Muscle of back (tissue), 13 donors: ENCODE results near the gene LENG9. TPM values are rescaled to one million over a fixed set of nuclear protein-coding genes. Genes with fewer than 3 reads are reported as not detected.
"Not testable (repeated sequence)": the region's sequence is repeated elsewhere in the genome, so short reads cannot be mapped to it uniquely, and the experiment has no call there.

Source experiments
- DNase-seq, 3 donors: peaks; one replicate each; pipeline versions ENCODE4 v3.0.0 to v3.0.0-alpha.2; 2013
- long read RNA-seq, 9 donors: transcript quantifications; one replicate each; lab custom pipeline, GENCODE V29; 2026
- polyA plus RNA-seq, 10 donors: library from polyadenylated mRNA; unstranded; fragments of 120-200 nt; gene quantifications; one replicate each; pipeline ENCODE4 v1.2.1, GENCODE V29; 2013; ENCODE audit not compliant: insufficient read length in 10 of 10

LENG9 gene
- 1 to 10 TPM in 8 of 10 donors, under 1 TPM in 2; 0.94 to 2.6 (median 1.6) TPM for polyA plus RNA-seq
- long read RNA-seq, donor 1, transcript LENG9-203 (1 exons, 1,916 nt), result major isoform, 8 of 8 reads
- long read RNA-seq, donor 1, partial matches to known transcripts, result 0 of 8 reads
- long read RNA-seq, donor 1, other reads (novel, unspliced or antisense), result 0 of 8 reads
- long read RNA-seq, donor 2, transcript LENG9-203 (1 exons, 1,916 nt), result major isoform, 18 of 18 reads
- long read RNA-seq, donor 2, partial matches to known transcripts, result 0 of 18 reads
- long read RNA-seq, donor 2, other reads (novel, unspliced or antisense), result 0 of 18 reads
- long read RNA-seq, donor 3, partial matches to known transcripts, result 0 of 1 reads
- long read RNA-seq, donor 3, other reads (novel, unspliced or antisense), result 0 of 1 reads
- long read RNA-seq, donor 4, transcript LENG9-203 (1 exons, 1,916 nt), result major isoform, 8 of 8 reads
- long read RNA-seq, donor 4, partial matches to known transcripts, result 0 of 8 reads
- long read RNA-seq, donor 4, other reads (novel, unspliced or antisense), result 0 of 8 reads
- long read RNA-seq, donor 5, transcript LENG9-203 (1 exons, 1,916 nt), result major isoform, 11 of 11 reads
- long read RNA-seq, donor 5, partial matches to known transcripts, result 0 of 11 reads
- long read RNA-seq, donor 5, other reads (novel, unspliced or antisense), result 0 of 11 reads
- long read RNA-seq, donor 6, transcript LENG9-203 (1 exons, 1,916 nt), result major isoform, 10 of 10 reads
- long read RNA-seq, donor 6, partial matches to known transcripts, result 0 of 10 reads
- long read RNA-seq, donor 6, other reads (novel, unspliced or antisense), result 0 of 10 reads
- long read RNA-seq, donor 7, transcript LENG9-203 (1 exons, 1,916 nt), result major isoform, 20 of 20 reads
- long read RNA-seq, donor 7, partial matches to known transcripts, result 0 of 20 reads
- long read RNA-seq, donor 7, other reads (novel, unspliced or antisense), result 0 of 20 reads
- long read RNA-seq, donor 8, transcript LENG9-203 (1 exons, 1,916 nt), result major isoform, 7 of 7 reads
- long read RNA-seq, donor 8, partial matches to known transcripts, result 0 of 7 reads
- long read RNA-seq, donor 8, other reads (novel, unspliced or antisense), result 0 of 7 reads
- long read RNA-seq, donor 9, partial matches to known transcripts, result 0 of 3 reads
- long read RNA-seq, donor 9, other reads (novel, unspliced or antisense), result 0 of 3 reads

- DNase-seq, result peak; percentile 95 to 98 (median 97)
Observed at GRCh38 chr19:54463531-54464043, at the start of gene LENG9. Gene LENG9 (minus strand): TSS chr19:54463778. CDS start chr19:54463526, 252 bp downstream.

GRCh38 chr19:54509200-54509940 lies 45.8 kb upstream of the LENG9 start:
- not testable (repeated sequence) for DNase-seq

GRCh38 chr19:54508487-54508886 lies 44.9 kb upstream of the LENG9 start:
- not testable (repeated sequence) for DNase-seq

GRCh38 chr19:54507824-54508223 lies 44.2 kb upstream of the LENG9 start:
- no peak for DNase-seq

- not testable (repeated sequence) for DNase-seq
Observed at GRCh38 chr19:54507038-54507717, 43.6 kb upstream of the LENG9 start.

DNA sequence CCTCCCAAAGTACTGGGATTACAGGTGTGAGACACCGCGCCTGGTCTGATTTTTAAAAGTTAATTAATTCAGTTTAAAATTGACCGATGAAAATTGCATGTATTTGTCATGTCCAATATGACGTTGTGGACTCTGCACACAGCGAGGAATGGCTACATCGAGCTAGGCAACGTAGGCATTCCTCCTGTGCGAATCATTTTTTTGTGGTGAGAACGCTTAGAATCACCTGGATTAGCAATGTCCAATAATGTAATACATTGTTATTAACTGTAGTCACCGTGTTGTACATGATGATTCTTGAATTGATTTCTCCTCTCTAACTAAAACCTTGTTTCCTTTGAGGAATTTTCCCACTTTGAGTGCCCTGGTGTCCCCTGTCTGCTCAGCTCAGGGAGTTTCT lies 42.5 kb upstream of the LENG9 start:
- DNase-seq, result no peak

DNA sequence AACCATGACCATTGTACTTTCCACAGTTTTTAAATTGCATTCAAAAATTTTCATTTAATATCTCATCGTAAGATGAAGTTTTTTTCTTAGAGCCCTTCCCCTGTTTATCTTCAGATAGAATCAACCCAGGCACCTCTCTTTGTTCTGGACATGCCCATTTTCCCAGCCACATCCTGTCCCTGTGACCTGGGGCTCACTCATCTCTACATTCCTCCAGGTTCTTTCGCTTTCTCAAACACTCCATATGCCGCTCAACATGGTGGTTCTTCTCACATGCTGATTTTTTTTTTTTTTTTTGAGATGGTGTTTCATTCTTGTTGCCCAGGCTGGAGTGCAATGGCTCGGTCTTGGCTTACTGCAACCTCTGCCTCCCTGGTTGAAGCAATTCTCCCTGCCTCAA lies 42.0 kb upstream of the LENG9 start:
- not testable (repeated sequence) for DNase-seq

- DNase-seq, result no peak
Observed at GRCh38 chr19:54502518-54503048, 39.0 kb upstream of the LENG9 start, which contains the start of gene LAIR2. Gene LAIR2 (plus strand): TSS chr19:54502831. CDS start chr19:54502919, 88 bp downstream.

DNA sequence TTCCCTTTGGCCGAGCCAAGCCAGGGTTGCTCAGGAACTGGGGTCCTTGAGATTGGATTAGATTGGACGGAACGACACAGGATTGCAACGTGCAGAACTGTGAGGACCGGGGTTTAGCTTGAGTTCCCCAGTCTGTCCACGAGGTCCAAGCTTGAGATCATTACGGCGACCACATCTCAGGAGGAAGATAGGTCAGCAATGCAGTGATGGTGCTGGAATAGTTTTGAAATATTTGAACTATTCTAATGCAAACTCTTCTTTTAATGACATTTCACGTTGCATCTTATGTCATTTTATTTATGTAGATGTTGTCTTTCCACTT lies 34.8 kb upstream of the LENG9 start:
- not testable (repeated sequence) for DNase-seq

DNA sequence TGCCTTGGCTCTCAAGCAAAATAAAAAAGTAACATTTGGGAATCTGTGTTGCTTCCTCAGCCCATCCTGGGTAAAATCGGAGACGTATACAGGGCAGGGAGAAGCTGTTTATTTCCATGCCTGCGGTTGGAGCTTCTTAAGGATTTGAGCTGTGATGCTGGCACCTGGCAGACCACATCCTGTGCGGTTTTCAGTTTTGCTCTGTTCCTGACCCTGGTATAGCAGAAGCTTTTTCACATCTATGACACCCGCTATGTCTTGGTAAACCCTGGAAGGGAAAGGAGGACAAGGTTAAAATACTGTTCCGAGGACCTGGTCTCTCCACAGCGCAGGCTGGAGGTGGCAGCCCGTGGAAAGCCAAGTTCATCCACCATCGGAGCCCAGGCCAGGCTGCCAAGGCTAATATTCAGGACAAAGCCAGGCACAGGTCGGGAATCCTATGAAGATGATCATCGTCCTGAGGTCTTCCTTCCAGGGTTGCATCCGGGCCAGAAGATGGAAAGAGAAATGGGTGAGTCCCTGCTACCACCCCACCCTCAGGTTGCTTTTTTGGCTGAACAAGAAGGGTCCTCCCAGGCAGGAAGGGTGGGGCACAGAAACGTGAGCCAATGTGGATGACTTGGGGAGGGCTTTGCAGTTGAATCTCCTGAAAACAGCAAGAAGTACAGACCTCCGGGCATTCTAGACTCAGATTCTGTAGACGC lies 34.3 kb upstream of the LENG9 start:
- DNase-seq, result not testable (repeated sequence)

DNA sequence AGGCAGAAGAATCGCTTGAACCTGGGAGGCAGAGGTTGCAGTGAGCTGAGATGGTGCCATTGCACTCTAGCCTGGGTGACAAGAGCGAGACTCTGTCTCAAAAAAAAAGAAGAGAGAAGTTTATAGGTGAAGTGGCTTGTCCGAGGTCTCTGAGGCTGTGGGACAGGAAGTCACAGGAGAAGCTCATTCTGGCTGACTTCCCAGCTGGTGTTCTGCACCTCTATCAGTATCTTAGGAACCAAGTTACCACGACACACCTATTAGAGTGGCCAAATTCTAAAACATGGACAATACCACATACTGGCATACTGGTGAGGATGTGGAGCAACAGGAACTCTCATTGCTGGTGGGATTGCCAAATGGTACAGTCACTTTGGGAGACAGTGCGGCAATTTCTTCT lies 31.7 kb upstream of the LENG9 start:
- DNase-seq, result not testable (repeated sequence)

DNA sequence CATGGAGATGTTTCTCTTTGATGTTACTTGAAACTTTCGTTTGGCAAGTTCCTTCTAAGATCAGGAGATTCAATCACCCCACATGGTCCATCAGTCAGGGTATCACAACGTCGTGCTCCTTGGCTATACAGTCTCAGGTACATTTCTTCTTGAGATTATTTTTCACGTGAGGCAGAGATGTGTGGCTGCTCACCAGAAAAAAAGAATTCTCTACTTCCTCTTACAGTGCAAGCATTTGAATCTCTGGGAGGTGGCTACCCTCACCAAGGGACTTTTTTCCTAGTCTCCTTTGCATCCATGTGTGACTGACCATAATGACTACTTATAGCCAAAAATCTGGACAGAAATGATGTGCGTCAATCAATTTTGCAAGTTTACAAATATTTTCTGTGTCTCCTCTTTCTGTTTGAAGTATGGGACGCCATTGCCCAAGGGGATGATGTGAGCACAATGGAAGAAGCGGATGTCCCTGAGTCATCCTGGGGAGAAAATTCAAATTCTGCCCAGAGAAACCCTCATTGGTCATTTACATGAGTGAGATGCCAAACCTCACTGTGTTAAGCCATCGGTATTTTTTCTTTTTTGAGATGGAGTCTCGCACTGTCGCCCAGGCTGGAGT lies 30.5 kb upstream of the LENG9 start:
- no peak for DNase-seq

DNA sequence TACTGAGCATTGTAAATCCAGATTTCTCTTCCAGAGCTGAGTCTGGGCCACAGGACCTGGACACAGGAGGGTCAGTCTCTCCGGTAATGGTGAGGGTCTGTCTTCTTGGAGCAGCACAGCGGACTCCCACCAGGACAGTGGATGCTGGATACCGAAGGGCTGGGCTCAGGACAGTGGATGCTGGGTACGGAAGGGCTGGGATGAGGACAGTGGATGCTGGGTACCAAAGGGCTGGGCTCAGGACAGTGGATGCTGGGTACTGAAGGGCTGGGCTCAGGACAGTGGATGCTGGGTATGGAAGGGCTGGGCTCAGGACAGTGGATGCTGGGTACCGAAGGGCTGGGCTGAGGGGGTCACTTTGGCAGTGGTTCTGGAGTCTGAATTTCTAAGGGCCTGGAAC lies 29.5 kb upstream of the LENG9 start:
- not testable (repeated sequence) for DNase-seq

DNA sequence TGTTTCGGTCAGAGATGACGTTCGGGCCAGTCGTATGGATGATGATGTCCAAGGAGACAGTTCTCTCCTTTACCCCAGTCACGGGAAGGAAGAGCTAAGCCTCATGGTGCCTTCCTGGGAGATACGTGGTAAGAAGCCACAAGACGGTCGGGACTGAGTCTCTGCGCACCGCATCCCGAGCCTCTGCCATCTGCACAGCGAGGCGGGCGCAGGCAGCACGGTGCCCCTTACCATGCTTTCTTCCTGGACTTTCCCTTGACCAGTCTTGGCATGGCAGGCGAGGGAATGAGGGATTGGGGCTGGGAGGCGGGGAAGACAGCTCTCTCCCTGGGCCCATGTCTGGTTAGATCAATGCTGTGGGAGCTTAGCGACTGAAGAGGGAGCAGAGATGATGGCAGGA lies 29.0 kb upstream of the LENG9 start:
- no peak for DNase-seq

GRCh38 chr19:54489766-54490165 lies 26.2 kb upstream of the LENG9 start:
- no peak for DNase-seq

DNA sequence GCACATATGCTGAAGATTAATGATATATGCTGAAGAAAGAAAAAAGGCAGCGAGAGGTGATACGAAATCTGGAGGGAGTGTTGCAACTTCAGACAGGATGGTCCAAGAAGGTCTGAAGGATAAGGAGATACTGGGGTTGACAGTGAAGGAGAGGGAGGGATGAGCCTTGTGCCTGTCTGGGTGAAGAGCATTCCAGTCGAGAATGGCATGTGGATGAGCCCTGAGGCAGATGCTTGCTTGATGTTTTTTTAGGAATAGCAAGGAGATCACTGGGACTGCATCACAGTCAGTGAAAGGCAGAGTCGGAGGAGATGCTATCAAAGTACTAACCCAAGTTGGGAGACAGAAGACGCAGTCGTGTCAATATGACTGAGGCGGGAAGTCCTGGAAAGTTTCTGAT lies 25.8 kb upstream of the LENG9 start:
- no peak for DNase-seq

- DNase-seq, result no peak
Observed at GRCh38 chr19:54485851-54486250, 22.3 kb upstream of the LENG9 start.

- no peak for DNase-seq
Observed at GRCh38 chr19:54484451-54484850, 20.9 kb upstream of the LENG9 start.

DNA sequence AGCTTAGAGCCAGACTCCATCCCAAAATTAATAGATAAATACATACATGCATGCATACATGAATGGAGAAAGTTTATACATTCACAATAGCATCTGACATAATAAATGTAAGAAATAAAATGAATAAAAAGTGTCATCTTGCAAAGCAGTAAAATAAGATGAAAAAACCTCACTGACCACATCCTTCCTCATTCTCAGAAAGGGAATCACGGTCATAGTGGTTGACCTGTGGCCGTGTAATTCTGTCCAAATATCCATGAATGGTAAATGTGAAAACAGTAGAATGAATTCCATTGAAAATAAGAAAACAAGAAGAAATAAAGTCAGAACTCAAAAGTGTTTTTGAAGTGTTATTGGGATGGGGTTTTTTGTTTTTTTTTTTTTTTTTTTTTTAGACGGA lies 19.3 kb upstream of the LENG9 start:
- no peak for DNase-seq
